Kidney tubule cell (primary cell): ENCODE results near the gene APOC3.
A peak's percentile ranks its signal among the peaks of the same experiment; 100 is the strongest.

Experiments
- DNase-seq: peaks from one replicate; pipeline ENCODE4 v3.0.0-alpha.2; 2018; ENCODE audit warnings: low spot score

The APOC3 gene

GRCh38 chr11:116876656-116877055, 46.9 kb downstream of the APOC3 start:
- no peak for DNase-seq

- DNase-seq = peak; percentile 69
Measured at GRCh38 chr11:116879800-116880625, 50.3 kb downstream of the APOC3 start.

- DNase-seq = no peak
Measured at GRCh38 chr11:116881143-116881542, 51.4 kb downstream of the APOC3 start.

- DNase-seq = peak; percentile 61
Measured at GRCh38 chr11:116882386-116882785, 52.7 kb downstream of the APOC3 start.
